SK-N-SH (cell line): Measurements from ENCODE around the gene HOXA4. TPM values are rescaled to one million over a fixed set of nuclear protein-coding genes. Genes with fewer than 3 reads are reported as not detected.

Experiments used
- CTCF ChIA-PET: fragments of 300-600, 350-600 bp; formaldehyde crosslinking; extraction: SDS; loops from one replicate; lab custom pipeline; 2021; lab: Yijun Ruan, JAX
- POLR2A ChIA-PET: fragments of 350-600 bp; sonication (Branson Sonifier 250); formaldehyde crosslinking; extraction: SDS; loops from one replicate; lab custom pipeline; 2020; ENCODE audit warnings: antibody characterized with exemption, inconsistent platforms; lab: Yijun Ruan, JAX
- DNase-seq: peaks from one replicate; pipeline ENCODE4 v3.0.0; 2012
- H2AFZ ChIP-seq: fragments of 200-600 bp; sonication (generic); 2 replicates; pipeline ENCODE4 v1.8.1; 2016; ENCODE audit warnings: antibody characterized with exemption, mild to moderate bottlenecking, low read depth
- H3F3A ChIP-seq: fragments of 200-600 bp; sonication (generic); replicated peaks from 2 replicates; pipeline ENCODE3; 2016; ENCODE audit warnings: antibody characterized with exemption, mild to moderate bottlenecking; ENCODE audit not compliant: insufficient read depth
- H3K27ac ChIP-seq, 2 experiments: fragments of 200-500 bp in 1 of 2; fragments of 200-600 bp in 1 of 2; sonication (Bioruptor generic) in 1 of 2; sonication (generic), shearing (Covaris generic) in 1 of 2; 2 replicates each; pipeline versions ENCODE4 v1.5.1 to v1.6.1; 2014 to 2016; ENCODE audit warnings: low read depth in 2 of 2, inconsistent platforms in 1 of 2, low read length in 1 of 2, mild to moderate bottlenecking in 1 of 2, mixed read lengths in 1 of 2
- H3K27me3 ChIP-seq: fragments of 200-600 bp; sonication (generic), shearing (Covaris generic); 2 replicates; pipeline ENCODE4 v1.6.1; 2016; ENCODE audit warnings: mixed run types; ENCODE audit not compliant: insufficient read depth
- H3K36me3 ChIP-seq, 2 experiments: fragments of 200-500 bp in 1 of 2; fragments of 200-600 bp in 1 of 2; sonication (Bioruptor generic) in 1 of 2; sonication (generic) in 1 of 2; replicated peaks in 1 of 2; 2 replicates each; pipeline versions ENCODE3 to v1.5.1; 2014 to 2016; ENCODE audit warnings: low read length in 1 of 2, mild to moderate bottlenecking in 1 of 2; ENCODE audit not compliant: insufficient read depth in 2 of 2, control insufficient read depth in 1 of 2
- H3K4me1 ChIP-seq, 2 experiments: fragments of 200-500 bp in 1 of 2; fragments of 200-600 bp in 1 of 2; sonication (Bioruptor generic) in 1 of 2; sonication (generic), shearing (Covaris generic) in 1 of 2; 2 replicates each; pipeline versions ENCODE4 v1.5.1 to v1.6.1; 2014 to 2016; ENCODE audit warnings: low read depth in 1 of 2, low read length in 1 of 2, mixed run types in 1 of 2; ENCODE audit not compliant: insufficient read depth in 2 of 2, control insufficient read depth in 1 of 2
- H3K4me2 ChIP-seq: fragments of 200-600 bp; sonication (generic), shearing (Covaris generic); 2 replicates; pipeline ENCODE4 v1.6.1; 2017; ENCODE audit warnings: mixed run types
- H3K4me3 ChIP-seq, 2 experiments: fragments of 200-500 bp in 1 of 2; fragments of 200-600 bp in 1 of 2; sonication (Bioruptor generic) in 1 of 2; sonication (generic), shearing (Covaris generic) in 1 of 2; 2 replicates each; pipeline versions ENCODE4 v1.5.1 to v1.8.1; 2014 to 2016; ENCODE audit warnings: low read depth in 2 of 2, inconsistent platforms in 1 of 2, low read length in 1 of 2, mild to moderate bottlenecking in 1 of 2, mixed read lengths in 1 of 2, moderate library complexity in 1 of 2
- H3K79me2 ChIP-seq: fragments of 200-600 bp; sonication (generic); 2 replicates; pipeline ENCODE4 v1.8.1; 2017; ENCODE audit warnings: mild to moderate bottlenecking; ENCODE audit not compliant: insufficient read depth
- H3K9ac ChIP-seq: fragments of 200-600 bp; sonication (generic); 2 replicates; pipeline ENCODE4 v1.6.1; 2017; ENCODE audit warnings: mixed run types
- H3K9me2 ChIP-seq: fragments of 200-600 bp; sonication (generic); 2 replicates; pipeline ENCODE4 v1.6.1; 2017; ENCODE audit warnings: mixed run types
- H3K9me3 ChIP-seq: fragments of 200-600 bp; sonication (generic); 2 replicates; pipeline ENCODE4 v1.6.1; 2017; ENCODE audit warnings: mixed run types, mild to moderate bottlenecking, moderate library complexity
- H4K20me1 ChIP-seq: fragments of 200-600 bp; sonication (generic); 2 replicates; pipeline ENCODE4 v1.6.1; 2017; ENCODE audit warnings: mild to moderate bottlenecking, mixed run types; ENCODE audit not compliant: insufficient read depth
- CTCF ChIP-seq: fragments of 200-600 bp; sonication (generic); IDR thresholded peaks from 2 replicates; pipeline ENCODE4 v1.6.1; 2017; ENCODE audit warnings: antibody characterized with exemption, mild to moderate bottlenecking, moderate library complexity
- JUND ChIP-seq: IDR thresholded peaks from 2 replicates; pipeline ENCODE4 v1.4.0; 2012
- MAX ChIP-seq: IDR thresholded peaks from 2 replicates; pipeline ENCODE4 v1.4.0; 2012; ENCODE audit warnings: low read depth
- POLR2AphosphoS5 ChIP-seq: IDR thresholded peaks from 2 replicates; pipeline ENCODE4 v1.6.1; 2012; ENCODE audit warnings: low read depth, low read length
- REST ChIP-seq: IDR thresholded peaks from 2 replicates; pipeline ENCODE4 v1.6.1; 2012; ENCODE audit warnings: mild to moderate bottlenecking, low read depth, low read length, moderate library complexity
- RXRA ChIP-seq: IDR thresholded peaks from 2 replicates; pipeline ENCODE4 v1.4.0; 2012; ENCODE audit warnings: low read depth, mild to moderate bottlenecking, borderline replicate concordance
- SMC3 ChIP-seq: IDR thresholded peaks from 2 replicates; pipeline ENCODE4 v1.6.1; 2012; ENCODE audit warnings: low read depth, low read length, improper control_type of control experiment
- TEAD4 ChIP-seq: IDR thresholded peaks from 2 replicates; pipeline ENCODE4 v1.4.0; 2012; ENCODE audit warnings: mild to moderate bottlenecking, borderline replicate concordance; ENCODE audit not compliant: insufficient read depth
- YY1 ChIP-seq: IDR thresholded peaks from 2 replicates; pipeline ENCODE4 v1.4.0; 2012; ENCODE audit warnings: low read depth, mild to moderate bottlenecking
- WGBS: methylation state at CpG from one replicate; pipeline ENCODE4 v1.1.6; 2017; ENCODE audit warnings: low lambda C conversion rate; 5-methylcytosine and 5-hydroxymethylcytosine counted together
- polyA plus RNA-seq, 3 experiments: library from polyadenylated mRNA; depleted of rRNA; stranded (reverse); fragments of >200 nt; gene quantifications; 2 replicates each; pipeline ENCODE4 v1.2.3, GENCODE V29; 2012

HOXA4 gene
- polyA plus RNA-seq, 1 of the 3 experiments (the other 2 are of a cell fraction), result not detected

GRCh38 chr7:27126596-27127327 is 3.8 kb downstream of the HOXA4 start:
- Histone ChIP-seq H3K9me2 (no peaks in the 10 kb centered on the region), H3K27ac (no peak overlapping the region), H3K36me3 (no peaks in the 10 kb centered on the region), H3K9ac (no peak overlapping the region), H3K4me1 (peaks cover 0 to 4% of the 10 kb centered on the region in 2 experiments; a peak in 1 of 4 replicates), H3K4me2 (no peak overlapping the region), H3K9me3 (no peaks in the 10 kb centered on the region), H4K20me1 (no peaks in the 10 kb centered on the region), H3F3A (no peaks in the 10 kb centered on the region), H3K79me2 (no peaks in the 10 kb centered on the region), H3K4me3 (no peak overlapping the region), H2AFZ (no peak overlapping the region), H3K27me3 (peaks cover 91% of the 10 kb centered on the region)
- 4% methylated on average over 3 of the region's 3 CpGs for WGBS
- ChIA-PET POLR2A (interaction anchor here (0.7 kb wide), 1 partner anchor 407 kb away, joined by 3 read pairs; no protein-coding TSS in a partner anchor), CTCF (interaction anchor here (0.7 to 3.4 kb wide), 6 partner anchors 11 to 334 kb away, joined by 3 to 18 read pairs (median 4); partner anchors contain the start of gene HOXA5)
- TF ChIP-seq RXRA (no peak), CTCF (no peak), MAX (no peak)
- DNase-seq, result no peak

- Histone ChIP-seq H3K79me2 (no peaks in the 10 kb centered on the region), H3K4me3 (no peak overlapping the region), H3K4me2 (no peak overlapping the region), H3K36me3 (no peaks in the 10 kb centered on the region), H3F3A (no peaks in the 10 kb centered on the region), H3K27ac (no peak overlapping the region), H3K4me1 (peaks cover 0 to 1% of the 10 kb centered on the region in 2 experiments; a peak in 1 of 4 replicates), H3K27me3 (peaks cover 91% of the 10 kb centered on the region), H3K9me3 (no peaks in the 10 kb centered on the region)
- CTCF ChIA-PET, result interaction anchor here (0.7 to 3.4 kb wide), 2 partner anchors 36 to 334 kb away, joined by 3 to 18 read pairs; no protein-coding TSS in a partner anchor
- DNase-seq, result no peak
- TF ChIP-seq REST (no peak), TEAD4 (no peak), YY1 (no peak), JUND (no peak), POLR2AphosphoS5 (no peak), SMC3 (no peak)
- TF ChIP-seq, all 33 proteins: peak for 0
- POLR2A ChIA-PET, result interaction anchor here (0.7 kb wide), 1 partner anchor 406 kb away, joined by 3 read pairs; no protein-coding TSS in a partner anchor
- Histone ChIP-seq H4K20me1 (no peaks in the 10 kb centered on the region), H3K9me2 (no peaks in the 10 kb centered on the region), H3K9ac (no peak overlapping the region), H2AFZ (no peak overlapping the region)
- WGBS, result 9% methylated on average over 5 of the region's 5 CpGs
These were observed 4.6 kb downstream of the HOXA4 start for GRCh38 chr7:27125986-27126394.
